GM19023 (cell line): ENCODE results near the gene TJP1.
A peak's percentile ranks its signal among the peaks of the same experiment; 100 is the strongest.
"Not testable (repeated sequence)": the region's sequence is repeated elsewhere in the genome, so short reads cannot be mapped to it uniquely, and the experiment has no call there.

Experiments used
- ATAC-seq: cut with Tn5 transposase; IDR thresholded peaks from one replicate; pipeline ENCODE4 v1.9.1; 2021; ENCODE audit warnings: mild to moderate bottlenecking, moderate library complexity; ENCODE audit not compliant: unreplicated experiment

TJP1 gene

DNA sequence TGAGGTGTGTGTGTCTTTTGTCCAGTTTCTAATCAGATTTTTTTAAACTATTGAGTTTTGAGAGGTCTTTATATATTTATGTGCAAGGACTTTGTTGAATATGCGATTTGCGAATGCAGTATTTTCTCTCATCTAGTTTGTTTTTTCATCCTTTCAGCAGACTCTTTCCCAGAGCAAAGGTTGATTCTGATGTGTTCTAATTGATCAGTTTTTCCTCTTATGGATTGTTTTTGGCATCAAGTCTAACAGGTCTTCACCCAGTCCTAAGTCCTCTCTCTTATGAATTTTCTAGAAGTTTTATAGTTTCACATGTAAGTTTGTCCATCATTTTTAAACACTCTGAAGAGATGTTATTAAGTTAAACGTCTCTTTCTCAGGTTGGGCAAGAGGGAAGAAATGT is 17.8 kb upstream of the TJP1 start:
- ATAC-seq: no peak

DNA sequence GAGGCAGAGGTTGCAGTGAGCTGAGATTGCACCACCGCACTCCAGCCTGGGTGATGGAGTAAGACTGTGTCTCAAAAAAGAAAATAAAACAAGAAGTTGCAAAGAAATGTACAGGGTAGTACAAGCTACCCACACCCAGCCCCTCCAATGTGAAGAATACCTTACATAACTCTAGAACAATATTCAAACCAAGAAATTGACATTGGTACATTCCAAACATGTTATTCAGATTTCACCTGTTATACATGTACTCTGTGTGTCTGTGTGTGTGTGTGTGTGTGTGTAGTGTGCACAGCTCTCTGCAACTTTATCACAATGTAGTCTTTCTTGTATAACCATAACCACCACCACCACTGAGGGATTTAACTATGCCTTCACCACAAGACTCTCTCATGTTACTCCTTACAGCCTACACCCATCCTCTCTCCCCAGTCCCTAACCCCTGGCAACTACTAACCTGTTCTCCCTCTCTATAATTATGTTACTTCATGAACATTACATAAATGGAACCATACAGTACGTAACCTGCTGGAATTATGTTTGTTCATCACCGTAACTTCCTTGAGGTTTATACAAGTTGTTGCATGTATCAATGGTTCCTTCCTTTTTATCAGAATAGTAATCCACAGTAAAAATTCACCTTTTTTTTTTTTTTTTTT is 16.2 kb upstream of the TJP1 start:
- ATAC-seq: no peak

DNA sequence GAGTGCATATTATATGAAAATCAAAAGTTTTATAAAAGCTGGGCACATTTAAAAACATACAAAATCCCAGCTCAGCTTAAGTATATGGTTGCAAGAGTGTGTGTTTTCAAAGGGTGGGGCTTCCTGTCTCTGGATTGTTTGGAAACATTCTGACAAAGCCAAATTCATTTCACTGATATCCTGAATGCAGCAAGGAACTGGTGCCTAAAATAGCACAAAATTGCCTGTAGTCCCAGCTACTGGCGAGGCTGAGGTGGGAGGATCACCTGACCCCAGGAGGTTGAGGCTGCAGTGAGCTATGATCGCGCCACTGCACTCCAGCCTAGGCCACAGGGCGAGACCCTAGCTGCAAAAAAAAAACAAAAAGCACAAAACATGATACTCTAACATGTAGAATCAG is 13.0 kb upstream of the TJP1 start:
- ATAC-seq: no peak

DNA sequence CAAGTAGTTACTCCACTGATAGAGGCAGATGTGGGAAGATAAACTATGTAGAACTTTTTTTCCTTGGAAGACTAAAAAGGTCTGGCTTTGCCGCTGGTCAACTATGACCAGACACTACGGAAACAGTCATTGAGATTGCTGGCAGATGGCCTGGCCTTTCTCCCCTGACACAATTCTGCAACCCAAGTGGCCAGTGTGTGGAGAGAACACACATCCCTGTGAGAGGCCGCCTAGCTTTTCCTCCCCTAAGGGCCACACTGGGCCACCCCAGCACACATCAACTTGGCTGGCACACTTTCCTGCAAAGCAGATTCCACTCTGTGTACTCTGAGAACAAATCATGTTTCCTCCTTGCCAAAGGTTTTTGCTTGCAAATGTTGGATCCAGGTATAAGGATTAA is 10.4 kb upstream of the TJP1 start:
- ATAC-seq: no peak

DNA sequence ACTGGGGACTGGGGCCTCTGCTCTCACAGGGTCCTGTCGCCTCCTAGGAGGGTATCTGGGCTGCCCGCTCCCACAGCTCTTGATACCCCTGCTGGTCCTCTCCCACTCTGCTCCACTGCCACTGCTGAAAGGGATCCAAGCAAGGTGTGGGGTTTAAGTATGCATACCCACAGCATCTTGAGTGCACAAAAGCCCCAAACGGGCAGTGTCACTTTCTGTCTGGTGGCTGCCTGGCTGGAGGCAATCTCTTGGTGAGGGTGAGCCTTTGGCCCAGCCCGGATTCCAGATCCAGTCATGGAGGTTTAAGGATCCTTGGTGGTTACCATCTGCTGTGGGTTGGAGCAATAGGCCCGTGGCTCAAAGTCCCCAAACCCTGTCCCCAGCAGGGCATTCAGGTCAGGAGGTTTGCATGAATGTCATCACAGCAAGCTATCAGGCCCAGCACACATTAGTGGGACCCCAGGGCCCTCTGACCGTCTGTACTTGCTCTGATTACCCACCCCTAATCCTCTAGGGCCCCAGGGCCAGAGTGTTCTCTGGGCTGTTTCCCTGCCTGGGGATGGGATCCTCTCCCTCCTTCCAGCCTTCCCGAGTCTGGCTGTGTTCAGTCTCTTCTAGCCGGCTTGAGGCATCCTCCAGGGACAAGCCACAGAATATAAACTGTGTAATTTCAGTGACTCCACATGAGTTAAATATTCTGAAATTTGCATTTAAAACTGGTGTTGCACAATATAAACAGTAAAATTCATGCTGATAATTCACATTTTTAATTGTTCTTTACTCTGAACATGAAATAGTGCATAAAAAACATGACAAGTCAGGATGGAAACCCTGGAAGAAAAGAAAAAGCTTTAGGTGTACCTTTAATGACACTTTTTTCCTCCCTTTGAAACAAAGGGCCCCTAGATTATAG is 4.9 kb upstream of the TJP1 start:
- ATAC-seq: no peak

DNA sequence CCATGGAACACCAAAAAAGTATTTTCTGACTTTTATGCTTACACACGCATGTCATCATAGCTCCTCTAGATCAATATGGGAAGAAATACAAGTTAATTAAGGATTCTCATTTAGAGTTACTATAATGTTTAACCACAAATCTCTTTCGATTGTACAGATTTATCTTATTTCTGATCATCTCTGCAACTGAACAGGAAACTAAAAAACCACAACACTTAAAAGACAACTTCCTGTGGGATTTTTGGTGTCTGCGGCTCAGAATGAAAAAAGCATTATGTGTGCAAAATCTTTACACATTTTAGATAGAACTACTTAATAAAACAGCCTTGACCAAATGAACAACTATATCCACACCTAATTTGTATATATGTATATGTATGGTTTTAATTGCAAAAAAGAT is 3.0 kb upstream of the TJP1 start:
- ATAC-seq: no peak

DNA sequence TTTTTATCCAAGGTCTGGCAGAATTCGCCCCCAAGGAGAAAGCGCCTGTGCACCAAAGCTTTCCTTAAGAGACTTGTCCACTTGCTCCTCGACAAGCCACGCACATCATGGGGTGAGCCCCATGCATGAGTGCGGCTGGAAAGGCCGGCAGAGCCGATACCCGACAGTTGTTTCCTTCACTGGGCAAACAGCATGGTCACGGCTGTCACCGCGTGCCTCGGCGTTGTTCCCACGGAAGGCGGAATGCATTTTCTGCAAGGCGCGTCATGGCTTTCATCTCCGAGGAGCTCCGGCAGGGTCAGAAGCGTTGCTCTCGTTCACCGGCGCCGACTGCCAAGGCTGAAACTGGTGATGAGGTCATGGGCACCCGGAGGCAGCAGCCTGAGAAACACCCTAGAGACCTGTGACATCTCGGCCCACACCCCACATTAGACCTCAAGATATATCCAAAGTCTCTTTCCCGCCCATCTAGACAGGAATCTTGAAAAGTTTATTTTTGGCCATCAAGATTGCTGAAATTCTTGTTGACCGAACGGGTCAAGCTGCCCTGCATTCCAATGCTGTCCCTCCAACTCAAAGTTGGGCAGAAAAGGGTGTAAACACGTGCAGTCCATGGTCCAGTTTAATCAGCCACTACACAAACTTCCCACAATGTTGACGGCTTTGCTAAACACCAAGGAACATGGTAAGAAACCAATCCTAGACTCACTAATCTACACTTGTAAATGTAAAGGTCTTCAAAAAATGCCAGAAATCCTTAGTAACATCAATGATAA is 604 bp upstream of the TJP1 start:
- no peak for ATAC-seq

DNA sequence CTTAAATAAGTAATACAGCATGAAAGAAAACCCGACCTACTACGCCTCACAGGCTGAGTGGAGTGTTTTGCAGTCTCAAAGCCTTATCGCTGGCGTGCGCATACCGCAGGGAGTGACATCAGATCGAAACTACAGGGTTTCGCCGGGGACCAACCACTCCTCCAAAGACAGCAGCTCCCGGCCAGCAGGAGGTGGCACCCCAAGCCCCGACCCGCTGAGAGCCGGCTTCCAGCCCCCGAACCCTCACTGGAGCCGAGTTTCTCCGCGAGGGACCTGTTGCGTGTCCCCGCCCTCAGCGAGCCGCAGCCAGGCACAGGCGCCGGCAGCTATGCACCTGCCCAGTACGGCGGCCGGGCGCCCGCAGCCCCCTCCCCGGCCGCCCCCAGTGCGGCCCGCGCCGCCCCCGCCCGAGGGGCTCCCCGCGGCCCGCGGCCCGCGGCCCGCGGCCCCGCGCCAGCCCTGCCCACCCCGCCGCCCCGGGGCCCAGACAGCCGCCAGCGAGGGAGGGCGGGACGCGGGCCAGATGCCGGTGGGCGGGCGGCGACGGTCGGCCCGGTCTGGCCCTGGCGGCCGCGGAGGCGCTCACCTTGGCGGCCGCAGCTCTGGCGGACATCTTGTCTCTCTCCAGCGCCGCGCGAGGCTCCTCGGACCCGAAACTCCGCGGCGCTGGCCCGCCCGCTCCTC is 710 bp downstream of the TJP1 start:
- ATAC-seq: peak; percentile 52

DNA sequence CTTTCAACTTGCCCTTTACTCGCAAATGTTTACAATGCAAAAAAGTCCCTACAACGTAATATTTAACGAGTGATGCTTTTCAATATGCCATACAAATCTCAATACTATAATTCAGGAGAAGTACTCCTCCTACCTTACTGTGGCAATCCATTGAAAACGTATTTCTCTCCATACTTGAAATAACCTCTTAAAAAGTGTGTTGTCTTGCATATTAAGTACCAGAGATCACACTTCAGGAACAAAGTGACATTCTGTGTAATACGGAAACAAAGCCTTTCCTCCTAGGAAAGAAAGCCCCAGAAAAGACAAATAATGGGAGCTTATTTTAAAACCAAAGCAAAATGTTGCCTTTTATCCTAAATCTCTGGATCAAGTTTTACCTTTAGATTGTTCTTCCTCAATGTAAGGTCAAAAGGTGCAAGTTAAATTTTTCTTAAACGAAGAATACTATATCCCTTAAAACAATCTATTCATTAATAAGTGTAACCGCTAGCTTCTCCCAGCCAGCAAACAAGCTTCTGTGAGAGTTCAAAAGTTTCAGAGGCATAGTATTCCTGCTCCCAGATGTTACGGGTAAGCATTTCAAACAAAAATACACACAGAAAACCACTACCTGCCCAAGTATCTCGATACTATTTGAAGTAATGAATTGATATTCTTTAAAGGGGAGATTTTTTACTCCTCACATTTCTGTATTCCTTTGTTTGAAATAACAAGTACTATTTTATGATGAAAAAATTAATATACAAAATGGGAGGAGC is 1.7 kb downstream of the TJP1 start:
- no peak for ATAC-seq

DNA sequence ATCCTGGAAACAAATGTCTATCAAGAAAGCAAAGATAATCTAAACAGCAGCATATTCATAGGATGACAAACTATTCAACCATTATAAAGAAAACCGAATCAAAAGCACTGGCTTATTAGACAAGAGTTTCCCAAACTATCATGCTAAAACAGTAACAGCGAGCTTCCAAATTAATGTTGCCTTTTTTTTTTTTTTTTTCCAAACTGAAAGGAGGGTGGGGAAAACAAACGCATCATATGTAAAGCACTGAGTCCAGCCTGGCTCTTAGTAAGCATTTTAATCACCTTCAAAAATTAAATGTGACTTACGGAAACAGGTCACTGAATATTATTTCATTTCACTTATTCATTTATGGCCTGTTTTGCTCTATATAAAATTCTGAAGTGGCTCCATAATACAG is 2.3 kb downstream of the TJP1 start:
- no peak for ATAC-seq

DNA sequence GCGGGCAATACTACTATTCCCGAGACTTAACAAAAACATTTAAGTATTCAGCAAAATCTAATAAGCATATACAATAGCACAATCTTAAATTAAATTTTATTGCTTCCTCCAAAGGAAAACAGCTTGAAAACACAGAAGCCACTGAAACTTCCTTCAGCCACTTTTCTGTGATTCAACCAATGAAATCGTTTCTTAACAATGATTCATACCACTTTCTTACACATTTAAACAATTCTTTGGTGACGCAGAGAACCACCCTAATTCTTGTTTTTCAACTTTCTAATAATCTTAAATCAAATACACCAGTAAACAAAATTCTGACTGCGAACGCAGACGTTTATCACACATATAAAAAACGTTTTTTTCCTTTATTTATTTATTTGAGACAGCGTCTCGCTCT is 4.1 kb downstream of the TJP1 start:
- no peak for ATAC-seq

DNA sequence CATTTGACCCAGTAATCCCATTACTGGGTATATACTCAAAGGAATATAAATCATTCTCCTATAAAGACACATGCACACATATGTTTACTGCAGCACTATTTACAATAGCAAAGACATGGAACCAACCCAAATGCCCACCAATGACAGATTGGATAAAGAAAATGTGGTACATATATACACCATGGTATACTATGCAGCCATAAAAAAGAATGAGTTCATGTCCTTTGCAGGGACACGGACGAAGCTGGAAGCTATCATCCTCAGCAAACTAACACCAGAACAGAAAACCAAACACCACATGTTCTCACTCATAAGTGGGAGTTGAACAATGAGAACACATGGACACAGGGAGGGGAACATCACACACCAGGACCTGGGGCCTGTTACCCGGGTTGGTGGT is 4.8 kb downstream of the TJP1 start:
- ATAC-seq: not testable (repeated sequence)

DNA sequence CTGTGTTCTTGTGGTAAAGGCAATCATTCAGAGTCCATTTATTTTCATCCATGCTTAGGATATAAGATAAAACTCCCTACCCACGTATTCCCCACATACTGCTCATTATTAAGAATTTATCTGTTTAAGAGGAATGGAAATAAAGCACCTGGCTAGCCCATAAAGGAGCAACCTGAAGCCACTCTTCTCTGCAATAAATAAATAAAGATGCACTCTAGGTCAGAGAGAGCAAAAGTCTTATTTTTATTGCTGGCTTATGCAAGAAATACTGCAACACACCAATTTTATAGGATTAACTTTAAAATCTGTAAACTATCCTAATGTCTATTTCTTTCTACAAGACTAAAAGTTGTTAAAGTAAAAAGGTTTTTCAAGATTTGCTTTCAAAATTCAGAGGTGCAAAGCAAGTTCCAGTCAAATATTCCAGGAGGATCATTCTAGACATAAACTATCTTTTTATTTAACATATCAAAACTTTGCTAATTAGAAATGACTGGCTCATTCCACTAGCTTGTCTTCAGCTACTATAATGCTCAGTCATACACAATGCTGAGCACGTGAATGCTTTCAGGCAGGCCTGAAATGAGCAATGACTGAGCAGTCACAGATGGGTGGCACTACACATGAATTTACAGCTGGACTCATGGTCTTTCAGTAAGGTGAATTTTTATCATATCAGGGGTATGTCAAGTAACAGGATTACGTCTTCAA is 7.1 kb downstream of the TJP1 start:
- no peak for ATAC-seq

DNA sequence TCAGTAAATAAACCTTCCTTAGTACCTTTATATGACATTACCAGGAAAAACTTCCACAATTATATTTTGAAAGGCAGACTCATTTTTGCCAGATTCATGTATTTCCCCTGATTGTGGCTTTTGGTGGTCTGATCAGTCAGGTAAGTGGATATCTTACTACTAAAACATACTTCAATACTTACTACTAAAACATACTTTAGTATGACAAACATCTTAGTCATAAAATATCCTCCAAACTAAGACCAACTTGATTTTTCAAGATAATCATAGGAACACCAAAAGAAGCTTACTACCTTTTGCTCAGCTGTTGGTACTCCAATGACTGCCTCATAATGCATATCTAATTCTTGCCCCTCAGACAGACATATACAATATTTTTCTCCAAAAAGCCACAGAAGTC is 9.3 kb downstream of the TJP1 start:
- ATAC-seq: no peak

DNA sequence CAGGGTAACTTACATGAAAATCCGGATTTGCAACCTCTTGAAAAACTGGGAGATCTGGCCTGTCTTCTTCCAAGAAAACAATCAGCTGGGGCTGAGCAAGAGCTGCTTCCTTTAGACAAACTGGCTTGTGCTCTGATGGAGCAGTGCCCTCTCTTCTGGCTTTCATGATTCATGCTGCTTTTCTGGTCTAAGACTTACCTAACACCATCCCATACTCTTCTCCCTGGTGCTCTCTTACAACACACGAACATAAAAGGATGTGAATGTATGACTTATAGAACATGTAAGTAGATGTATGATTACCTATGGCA is 9.9 kb downstream of the TJP1 start:
- ATAC-seq: no peak

DNA sequence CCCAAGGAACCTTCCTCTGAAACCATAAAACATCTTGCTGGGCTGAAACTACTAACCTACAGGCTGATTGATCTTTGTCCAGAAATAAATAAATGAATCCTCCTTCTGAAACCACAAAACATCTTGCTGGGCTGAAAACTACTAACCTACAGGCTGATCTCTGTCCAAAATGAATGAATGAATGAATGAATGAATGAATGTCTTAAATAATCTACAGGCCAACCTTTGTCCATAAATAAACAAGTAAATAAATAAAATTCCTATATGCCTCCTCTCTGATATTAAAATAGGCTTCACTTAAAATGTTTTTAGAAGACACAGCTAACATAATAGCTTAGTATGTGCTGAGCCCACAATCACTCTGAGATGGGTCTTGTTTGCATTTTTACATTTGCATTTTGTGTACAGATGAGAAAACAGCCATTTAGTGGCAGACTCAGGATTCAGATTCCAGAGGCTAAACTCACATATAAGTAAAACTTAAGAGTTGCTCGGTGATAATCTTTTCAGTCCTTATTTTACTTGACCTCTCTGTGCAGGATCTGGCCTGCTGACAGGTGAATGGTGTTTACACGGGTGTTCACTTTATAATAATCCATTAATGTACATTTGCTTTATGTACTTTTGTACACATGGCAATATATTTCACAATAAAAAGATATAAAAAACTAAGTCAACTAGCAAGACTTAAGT is 10.4 kb downstream of the TJP1 start:
- ATAC-seq: no peak

DNA sequence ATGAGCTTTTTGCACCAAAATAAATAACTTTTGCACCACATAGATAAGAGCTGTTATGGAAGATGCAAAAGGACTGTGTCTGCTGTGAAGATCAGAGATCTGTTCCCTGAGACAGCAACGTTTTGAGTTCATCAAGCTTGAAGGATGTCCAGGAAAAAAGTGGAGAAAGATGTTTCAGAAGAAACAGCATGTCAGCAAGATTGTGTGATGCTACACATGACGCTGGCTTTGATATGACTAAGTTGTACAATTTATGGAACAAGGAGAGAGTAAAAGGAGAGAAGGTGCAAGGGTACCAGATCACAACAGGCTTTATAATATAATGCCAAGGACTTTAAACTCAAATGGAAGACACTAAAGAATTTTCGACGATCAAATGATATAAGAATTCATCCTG is 16.6 kb downstream of the TJP1 start:
- no peak for ATAC-seq

DNA sequence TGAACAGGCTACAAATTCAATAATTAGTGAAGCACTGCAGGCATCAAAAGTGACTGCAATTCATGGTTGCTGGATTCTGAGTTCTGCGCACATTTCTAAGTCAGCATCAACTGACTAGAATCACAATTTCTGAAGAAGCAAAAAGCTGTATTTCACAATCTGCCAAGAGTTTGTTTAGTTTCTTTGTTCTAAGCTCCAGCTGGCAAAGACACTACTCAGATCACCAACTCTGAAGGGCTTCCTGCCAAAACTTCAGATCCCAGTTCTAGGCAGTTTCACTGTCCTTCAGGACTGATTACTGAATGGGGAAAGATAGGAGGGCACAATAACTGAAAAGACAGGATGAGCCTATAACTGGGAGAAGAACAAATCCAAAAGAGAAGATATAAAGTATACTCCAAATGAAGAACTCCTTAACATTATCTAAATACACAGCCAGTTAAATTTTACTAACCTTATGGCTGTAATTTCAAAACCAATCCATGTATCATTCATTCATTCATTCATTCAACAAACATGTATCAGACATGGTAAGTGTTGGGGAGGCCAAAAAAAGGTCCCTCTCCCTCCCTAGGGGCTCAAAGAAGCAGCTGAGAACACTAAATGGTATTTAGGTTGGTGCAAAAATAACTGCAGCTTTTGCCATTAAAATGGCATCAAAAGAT is 17.1 kb downstream of the TJP1 start:
- no peak for ATAC-seq

DNA sequence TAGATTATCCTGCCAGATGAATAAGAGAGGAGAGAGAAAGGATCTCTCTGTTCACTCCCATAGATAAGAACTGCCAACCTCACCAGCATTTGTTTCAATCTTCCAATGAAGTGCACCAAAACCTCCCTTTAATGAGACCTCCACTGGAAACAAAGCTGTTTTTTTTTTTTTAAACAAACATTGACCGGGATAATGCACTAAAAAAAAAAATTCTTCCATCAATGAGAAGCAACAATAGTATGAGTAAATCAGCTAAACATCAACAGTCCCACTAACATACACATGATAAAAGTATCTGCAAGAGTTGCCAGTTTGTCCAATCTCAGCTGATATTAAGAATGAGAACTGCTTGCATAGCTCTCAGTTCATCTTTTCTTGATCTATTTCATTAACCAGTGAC is 19.9 kb downstream of the TJP1 start:
- ATAC-seq: no peak
